Measurements from ENCODE around the gene COA8. TPM values are rescaled to one million over a fixed set of nuclear protein-coding genes. Genes with fewer than 3 reads are reported as not detected.

COA8 gene
- total and polyA plus RNA-seq, 2 of the 8 experiments (the other 6 are each of a cell fraction or from before 2014, with no cell fraction given): 7.1 to 35.5 TPM

GRCh38 chr14:103633391-103633790 is 70.6 kb downstream of the COA8 start:
- peaks cover 34 to 84% of the 10 kb centered on the region in 2 experiments for H3K79me2 ChIP-seq (ENCODE audit: control insufficient read depth in 1 of 2, insufficient read depth in 2 of 2, low read length in 2 of 2)
- H3K9ac ChIP-seq (replicated peaks in 1 of 4; ENCODE audit: extremely low read depth in 1 of 4, low read depth in 3 of 4, low read length in 3 of 4): no peak overlapping the region
- H2BK12ac ChIP-seq (ENCODE audit: low read depth, low read length): no peak overlapping the region
- H3K9me3 ChIP-seq (ENCODE audit: insufficient read depth in 2 of 2, low read depth in 1 of 2, low read length in 1 of 2): no peaks in the 10 kb centered on the region
- no peak overlapping the region; the same call in 1 of the 2 replicates for H3K18ac ChIP-seq (ENCODE audit: extremely low read depth, low read length)
- H3K27ac ChIP-seq (ENCODE audit: low read depth, low read length): no peak overlapping the region
- peaks cover 2% of the 10 kb centered on the region; the same call in 1 of the 2 replicates for H3K23me2 ChIP-seq (ENCODE audit: low read depth, low read length)
- H2AFZ ChIP-seq (ENCODE audit: low read length): no peak overlapping the region
- no peaks in the 10 kb centered on the region for H3K27me3 ChIP-seq (replicated peaks in 1 of 4; ENCODE audit: control insufficient read depth in 3 of 4, extremely low read depth in 1 of 4, insufficient read depth in 3 of 4, low read length in 3 of 4)
- no peak overlapping the region for H2BK15ac ChIP-seq (ENCODE audit: low read length)
- H2BK20ac ChIP-seq (ENCODE audit: low read length): no peak overlapping the region
- peaks cover 13 to 20% of the 10 kb centered on the region in 2 experiments for H4K20me1 ChIP-seq (replicated peaks in 1 of 2; ENCODE audit: control insufficient read depth in 1 of 2, insufficient read depth in 2 of 2, low read length in 2 of 2)
- H3K4ac ChIP-seq (replicated peaks; ENCODE audit: insufficient read length, low read depth, low read length): no peak overlapping the region
- no peak overlapping the region for H3K4me3 ChIP-seq (ENCODE audit: extremely low read depth in 1 of 4, insufficient read depth in 2 of 4, low read depth in 3 of 4, low read length in 4 of 4)
- H3K14ac ChIP-seq (ENCODE audit: insufficient read length): no peak overlapping the region
- no peak overlapping the region for H4K8ac ChIP-seq (ENCODE audit: extremely low read depth, insufficient read depth, low read length)
- no peak overlapping the region for H4K5ac ChIP-seq (ENCODE audit: insufficient read length, low read depth, low read length)
- H2BK120ac ChIP-seq (replicated peaks; ENCODE audit: low read depth, low read length): no peak overlapping the region
- POLR2A ChIA-PET (ENCODE audit: partially characterized antibody): interaction anchor here (0.6 to 1.5 kb wide), 4 partner anchors 9 to 118 kb away, joined by 3 read pairs; no protein-coding TSS in a partner anchor
- 77% methylated on average over 1 of the region's 1 CpG; no CpG with 5 or more reads in 1 of the 2 experiments for WGBS, 2 experiments (ENCODE audit: extremely low coverage in 1 of 2, insufficient coverage in 1 of 2, insufficient read length in 1 of 2, insufficient replicate concordance in 2 of 2, low coverage in 1 of 2, low lambda C conversion rate in 2 of 2, missing lambda C conversion rate in 1 of 2)
- DNase-seq (ENCODE audit: low read depth in 1 of 2, low spot score in 2 of 2) (no peak), FAIRE-seq (no peak)
- peaks cover 8% of the 10 kb centered on the region for H3K79me1 ChIP-seq (ENCODE audit: low read depth, low read length)
- peaks cover 2 to 9% (median 4%) of the 10 kb centered on the region in 4 experiments; a peak in 5 of 7 replicates for H3K4me1 ChIP-seq (replicated peaks in 1 of 4; ENCODE audit: control insufficient read depth in 3 of 4, insufficient read depth in 4 of 4, low read length in 3 of 4)
- CTCF ChIA-PET (ENCODE audit: partially characterized antibody): interaction anchor here (0.6 to 1.3 kb wide), 3 partner anchors 18 to 267 kb away, joined by 3 to 5 read pairs (median 4); no protein-coding TSS in a partner anchor
- H3K23ac ChIP-seq (ENCODE audit: insufficient read length): no peak overlapping the region
- no peak overlapping the region for H2BK5ac ChIP-seq (ENCODE audit: low read depth, low read length)
- no peak overlapping the region for H4K91ac ChIP-seq (replicated peaks; ENCODE audit: insufficient read length, low read length)
- no peak overlapping the region for H3K4me2 ChIP-seq (ENCODE audit: insufficient read depth in 1 of 2, low read depth in 2 of 2, low read length in 2 of 2)
- 0 out of 8 replicates have a peak, but pooled peaks cover 0 to 3% (median 0%) of the 10 kb centered on the region in 4 experiments for H3K36me3 ChIP-seq (ENCODE audit: control insufficient read depth in 2 of 4, insufficient read depth in 4 of 4, low read length in 3 of 4)
- TF ChIP-seq TCF12 (IDR thresholded peaks at IDR 0.05; ENCODE audit: low read depth, low read length) (no peak), RAD21 (IDR thresholded peaks at IDR 0.05 in 1 of 2, conservative IDR thresholded peaks at IDR 0.05 in 1 of 2; ENCODE audit: low read depth in 2 of 2, low read length in 2 of 2) (no peak), CBX5 (IDR thresholded peaks at IDR 0.05; ENCODE audit: low read depth, low read length) (no peak), TAF7 (optimal IDR thresholded peaks at IDR 0.05; ENCODE audit: borderline replicate concordance, low read depth, low read length) (no peak), BRCA1 (IDR thresholded peaks at IDR 0.05; ENCODE audit: low read depth, low read length) (no peak), PHF8 (conservative IDR thresholded peaks at IDR 0.05; ENCODE audit: low read depth, low read length) (no peak), GABPA (IDR thresholded peaks at IDR 0.05; ENCODE audit: borderline replicate concordance, insufficient read depth, low read length) (no peak), EP300 (IDR thresholded peaks at IDR 0.05; ENCODE audit: borderline replicate concordance in 1 of 2, low read depth in 2 of 2, low read length in 2 of 2) (no peak), HDAC2 (IDR thresholded peaks at IDR 0.05; ENCODE audit: borderline replicate concordance in 1 of 2, low read depth in 2 of 2, low read length in 2 of 2) (no peak), KDM5A (IDR thresholded peaks at IDR 0.05; ENCODE audit: low read length) (no peak)
- H3K56ac ChIP-seq (replicated peaks; ENCODE audit: insufficient read length, low read depth, low read length): no peak overlapping the region
- no peak overlapping the region for H2AK5ac ChIP-seq (ENCODE audit: low read depth, low read length)

Data from H1 (cell line).